ENCODE measurements around the gene ASZ1. TPM values are rescaled to one million over a fixed set of nuclear protein-coding genes. Genes with fewer than 3 reads are reported as not detected.

The ASZ1 gene
- total RNA-seq, 1 experiment from 2014 or later, result not detected

DNA sequence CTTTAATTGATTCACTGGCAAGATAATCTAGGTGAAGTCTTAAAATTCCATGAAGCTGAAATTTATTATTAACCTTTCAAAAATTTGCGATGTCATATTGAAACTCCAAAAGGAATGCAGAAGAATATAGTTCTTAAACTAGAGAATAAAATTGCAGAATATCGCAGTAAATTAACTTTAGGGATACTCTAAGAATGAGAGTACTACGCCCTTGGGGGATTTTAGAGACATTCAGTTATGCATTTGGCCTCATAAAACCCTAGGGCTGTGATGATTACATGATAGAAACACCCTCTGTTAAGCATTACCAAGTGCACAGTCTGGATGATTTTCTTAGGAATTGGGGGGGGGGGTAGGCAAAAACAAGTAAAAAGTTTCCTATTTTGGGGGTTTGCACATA is 108.1 kb downstream of the ASZ1 start:
- no peaks in the 10 kb centered on the region for H3K9me2 ChIP-seq (ENCODE audit: insufficient read depth)
- RAD21 ChIA-PET (ENCODE audit: low non-redundant PET in 1 of 2, low total read pairs in 2 of 2, uncharacterized antibody in 2 of 2, unreplicated experiment in 2 of 2), result no interaction called here
- no peaks in the 10 kb centered on the region for H4K20me1 ChIP-seq (ENCODE audit: insufficient read depth)
- no peak overlapping the region for H3K4me2 ChIP-seq (ENCODE audit: low read length)
- no peaks in the 10 kb centered on the region for H3K79me2 ChIP-seq (ENCODE audit: insufficient read depth, low read length)
- ATAC-seq, result no peak
- DNase-seq (ENCODE audit: low read depth, low spot score), result no peak
- no peak overlapping the region for H3K9ac ChIP-seq (ENCODE audit: low read length)
- CTCF ChIA-PET, result no interaction called here
- H3K4me3 ChIP-seq (replicated peaks in 1 of 2; ENCODE audit: low read depth in 1 of 2, low read length in 2 of 2), result no peak overlapping the region
- BruUV-seq (replicated peaks), result no TSS peak
- H3K27ac ChIP-seq (ENCODE audit: low read depth, low read length), result no peak overlapping the region
- H3K36me3 ChIP-seq (ENCODE audit: control insufficient read depth in 1 of 2, insufficient read depth in 2 of 2, low read length in 2 of 2), result no peaks in the 10 kb centered on the region
- no peaks in the 10 kb centered on the region for H3K4me1 ChIP-seq (ENCODE audit: control insufficient read depth in 1 of 2, insufficient read depth in 2 of 2, low read length in 2 of 2)
- POLR2A ChIA-PET, result no interaction called here
- no peaks in the 10 kb centered on the region for H3K27me3 ChIP-seq (ENCODE audit: insufficient read depth, low read length)
- TF ChIP-seq TCF7L2 (IDR thresholded peaks at IDR 0.05; ENCODE audit: borderline replicate concordance, extremely low read depth, insufficient read depth, insufficient read length) (no peak), EZH2 (IDR thresholded peaks at IDR 0.05) (no peak), SRF (IDR thresholded peaks at IDR 0.05; ENCODE audit: low read depth) (no peak), FOSL1 (IDR thresholded peaks at IDR 0.05; ENCODE audit: low read depth) (no peak), POLR2A (IDR thresholded peaks at IDR 0.05; ENCODE audit: borderline replicate concordance, extremely low read depth, insufficient read depth, insufficient read length) (no peak), YY1 (IDR thresholded peaks at IDR 0.05; ENCODE audit: extremely low read depth, insufficient replicate concordance, low read depth, low read length) (no peak), ELF1 (IDR thresholded peaks at IDR 0.05; ENCODE audit: borderline replicate concordance, low read depth) (no peak)
- TF ChIP-seq, protein P1, sequence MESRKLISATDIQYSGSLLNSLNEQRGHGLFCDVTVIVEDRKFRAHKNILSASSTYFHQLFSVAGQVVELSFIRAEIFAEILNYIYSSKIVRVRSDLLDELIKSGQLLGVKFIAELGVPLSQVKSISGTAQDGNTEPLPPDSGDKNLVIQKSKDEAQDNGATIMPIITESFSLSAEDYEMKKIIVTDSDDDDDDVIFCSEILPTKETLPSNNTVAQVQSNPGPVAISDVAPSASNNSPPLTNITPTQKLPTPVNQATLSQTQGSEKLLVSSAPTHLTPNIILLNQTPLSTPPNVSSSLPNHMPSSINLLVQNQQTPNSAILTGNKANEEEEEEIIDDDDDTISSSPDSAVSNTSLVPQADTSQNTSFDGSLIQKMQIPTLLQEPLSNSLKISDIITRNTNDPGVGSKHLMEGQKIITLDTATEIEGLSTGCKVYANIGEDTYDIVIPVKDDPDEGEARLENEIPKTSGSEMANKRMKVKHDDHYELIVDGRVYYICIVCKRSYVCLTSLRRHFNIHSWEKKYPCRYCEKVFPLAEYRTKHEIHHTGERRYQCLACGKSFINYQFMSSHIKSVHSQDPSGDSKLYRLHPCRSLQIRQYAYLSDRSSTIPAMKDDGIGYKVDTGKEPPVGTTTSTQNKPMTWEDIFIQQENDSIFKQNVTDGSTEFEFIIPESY (IDR thresholded peaks at IDR 0.05; ENCODE audit: extremely low read depth, insufficient replicate concordance, low read length), result no peak
- TF ChIP-seq, protein P2, sequence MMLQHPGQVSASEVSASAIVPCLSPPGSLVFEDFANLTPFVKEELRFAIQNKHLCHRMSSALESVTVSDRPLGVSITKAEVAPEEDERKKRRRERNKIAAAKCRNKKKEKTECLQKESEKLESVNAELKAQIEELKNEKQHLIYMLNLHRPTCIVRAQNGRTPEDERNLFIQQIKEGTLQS (IDR thresholded peaks at IDR 0.05), result no peak
- no peak overlapping the region for H2AFZ ChIP-seq (ENCODE audit: low read depth, low read length, poor library complexity, severe bottlenecking)
- peaks cover 0 to 3% of the 10 kb centered on the region in 2 experiments; a peak in 1 of 4 replicates for H3K9me3 ChIP-seq (ENCODE audit: control insufficient read depth in 1 of 2, insufficient read depth in 1 of 2, low read depth in 1 of 2, low read length in 2 of 2)
- intact Hi-C loops (cut with micrococcal nuclease), result loop anchor here (10.0 kb wide), 1 partner anchor 396 kb away; no protein-coding TSS in a partner anchor

All from HCT116 (cell line).